Measurements from ENCODE around the gene RFC2.
"Not testable (repeated sequence)": the region's sequence is repeated elsewhere in the genome, so short reads cannot be mapped to it uniquely, and the experiment has no call there.

Gene RFC2

GRCh38 chr7:74219416-74219815 lies 34.8 kb downstream of the RFC2 start:
- no peak for DNase-seq (ENCODE audit: low read depth in 2 of 3, low spot score in 1 of 3)

- DNase-seq (ENCODE audit: low read depth in 2 of 3, low spot score in 1 of 3): no peak
Measured at GRCh38 chr7:74218343-74218698, 35.9 kb downstream of the RFC2 start.

- DNase-seq (ENCODE audit: low read depth in 2 of 3, low spot score in 1 of 3): no peak
Measured at GRCh38 chr7:74217455-74218342, 36.5 kb downstream of the RFC2 start.

GRCh38 chr7:74216361-74216761 lies 37.8 kb downstream of the RFC2 start:
- DNase-seq (ENCODE audit: low read depth in 2 of 3, low spot score in 1 of 3): no peak

- no peak for DNase-seq (ENCODE audit: low read depth in 2 of 3, low spot score in 1 of 3)
Measured at GRCh38 chr7:74215921-74216320, 38.3 kb downstream of the RFC2 start.

GRCh38 chr7:74214816-74215630 lies 39.2 kb downstream of the RFC2 start:
- no peak for DNase-seq (ENCODE audit: low read depth in 2 of 3, low spot score in 1 of 3)

GRCh38 chr7:74212661-74213060 lies 41.5 kb downstream of the RFC2 start:
- no peak for DNase-seq (ENCODE audit: low read depth in 2 of 3, low spot score in 1 of 3)

GRCh38 chr7:74208241-74208640 lies 46.0 kb downstream of the RFC2 start:
- not testable (repeated sequence) for DNase-seq (ENCODE audit: low read depth in 2 of 3, low spot score in 1 of 3)

- DNase-seq (ENCODE audit: low read depth in 2 of 3, low spot score in 1 of 3): no peak
Measured at GRCh38 chr7:74207586-74207985, 46.6 kb downstream of the RFC2 start.

- DNase-seq (ENCODE audit: low read depth in 2 of 3, low spot score in 1 of 3): peak; percentile 59 to 82 (median 70)
Measured at GRCh38 chr7:74206589-74207120, 47.5 kb downstream of the RFC2 start.

GRCh38 chr7:74206052-74206451 lies 48.1 kb downstream of the RFC2 start:
- DNase-seq (ENCODE audit: low read depth in 2 of 3, low spot score in 1 of 3): not testable (repeated sequence)

- no peak for DNase-seq (ENCODE audit: low read depth in 2 of 3, low spot score in 1 of 3)
Measured at GRCh38 chr7:74203956-74204618, 50.1 kb downstream of the RFC2 start.

- DNase-seq (ENCODE audit: low read depth in 2 of 3, low spot score in 1 of 3): no peak
Measured at GRCh38 chr7:74202841-74203556, 51.2 kb downstream of the RFC2 start.

- DNase-seq (ENCODE audit: low read depth in 2 of 3, low spot score in 1 of 3): no peak
Measured at GRCh38 chr7:74199551-74200355, 54.4 kb downstream of the RFC2 start.

GRCh38 chr7:74197449-74198124 lies 56.6 kb downstream of the RFC2 start:
- DNase-seq (ENCODE audit: low read depth in 2 of 3, low spot score in 1 of 3): no peak

- DNase-seq (ENCODE audit: low read depth in 2 of 3, low spot score in 1 of 3): not testable (repeated sequence)
Measured at GRCh38 chr7:74195968-74196654, 58.1 kb downstream of the RFC2 start.

- not testable (repeated sequence) for DNase-seq (ENCODE audit: low read depth in 2 of 3, low spot score in 1 of 3)
Measured at GRCh38 chr7:74195139-74195860, 58.9 kb downstream of the RFC2 start.

GRCh38 chr7:74194686-74195085 lies 59.5 kb downstream of the RFC2 start:
- no peak for DNase-seq (ENCODE audit: low read depth in 2 of 3, low spot score in 1 of 3)

All from stimulated activated CD4-positive, alpha-beta T cell treated with anti-CD3 and anti-CD28 coated beads, Interleukin-12 subunit alpha, Interleukin-12 subunit beta, amount 100 ng/mL, for 48 hours (primary cell).